BLaER1 (cell line): Measurements from ENCODE around the gene INF2.

ENCODE experiments used
- H3K27ac ChIP-seq: shearing (Covaris generic); formaldehyde crosslinking; 2 replicates; pipeline ENCODE4 v1.8.1; 2022
- H3K27me3 ChIP-seq: shearing (Covaris generic); formaldehyde crosslinking; 2 replicates; pipeline ENCODE4 v1.8.1; 2022
- H3K36me3 ChIP-seq: shearing (Covaris generic); formaldehyde crosslinking; 2 replicates; pipeline ENCODE4 v1.8.1; 2022
- H3K4me1 ChIP-seq: shearing (Covaris generic); formaldehyde crosslinking; 2 replicates; pipeline ENCODE4 v1.8.1; 2022
- H3K4me2 ChIP-seq: shearing (Covaris generic); formaldehyde crosslinking; 2 replicates; pipeline ENCODE4 v1.8.1; 2022
- H3K4me3 ChIP-seq: shearing (Covaris generic); formaldehyde crosslinking; 2 replicates; pipeline ENCODE4 v1.8.1; 2022
- H3K9ac ChIP-seq: shearing (Covaris generic); formaldehyde crosslinking; 2 replicates; pipeline ENCODE4 v1.8.1; 2022
- H3K9me3 ChIP-seq: shearing (Covaris generic); formaldehyde crosslinking; 2 replicates; pipeline ENCODE4 v1.8.1; 2022
- H4K20me1 ChIP-seq: shearing (Covaris generic); formaldehyde crosslinking; 2 replicates; pipeline ENCODE4 v1.8.1; 2022
- Cebpa-rat ChIP-seq: shearing (Covaris generic); IDR thresholded peaks from 2 replicates; pipeline ENCODE4 v1.8.1; 2022

INF2 gene

GRCh38 chr14:104753528-104754212 is 64.3 kb downstream of the INF2 start:
- Histone ChIP-seq H3K27ac (peak overlapping the region; percentile 95), H3K4me2 (peak overlapping the region; percentile 100), H4K20me1 (peaks cover 56% of the 10 kb centered on the region), H3K9me3 (peaks cover 21% of the 10 kb centered on the region; the same call in 1 of the 2 replicates), H3K36me3 (peaks cover 44% of the 10 kb centered on the region), H3K4me1 (peaks cover 63% of the 10 kb centered on the region), H3K27me3 (no peaks in the 10 kb centered on the region), H3K4me3 (peak overlapping the region; percentile 91), H3K9ac (peak overlapping the region; percentile 96)
- no peak for TF ChIP-seq Cebpa-rat

- H3K4me2 ChIP-seq, result peak overlapping the region; percentile 100
- H3K27ac ChIP-seq, result peak overlapping the region; percentile 95
- peaks cover 51% of the 10 kb centered on the region for H3K36me3 ChIP-seq
- peaks cover 21% of the 10 kb centered on the region; the same call in 1 of the 2 replicates for H3K9me3 ChIP-seq
- TF ChIP-seq Cebpa-rat, result no peak
- H3K9ac ChIP-seq, result peak overlapping the region; percentile 96
- peaks cover 63% of the 10 kb centered on the region for H4K20me1 ChIP-seq
- H3K27me3 ChIP-seq, result no peaks in the 10 kb centered on the region
- H3K4me1 ChIP-seq, result peaks cover 56% of the 10 kb centered on the region
- H3K4me3 ChIP-seq, result peak overlapping the region; percentile 91
Measured at GRCh38 chr14:104754213-104754851, 64.9 kb downstream of the INF2 start.

GRCh38 chr14:104755621-104756020 is 66.2 kb downstream of the INF2 start:
- Histone ChIP-seq H3K9me3 (peaks cover 9% of the 10 kb centered on the region; the same call in 1 of the 2 replicates), H3K9ac (peak overlapping the region; percentile 96), H3K27me3 (no peaks in the 10 kb centered on the region), H4K20me1 (peaks cover 74% of the 10 kb centered on the region), H3K27ac (no peak overlapping the region), H3K4me1 (peaks cover 53% of the 10 kb centered on the region), H3K4me3 (no peak overlapping the region), H3K36me3 (peaks cover 64% of the 10 kb centered on the region), H3K4me2 (peak overlapping the region; percentile 100; the same call in 1 of the 2 replicates)
- TF ChIP-seq Cebpa-rat, result no peak

- H3K27ac ChIP-seq, result peak overlapping the region; percentile 56; the same call in 1 of the 2 replicates
- H4K20me1 ChIP-seq, result peaks cover 85% of the 10 kb centered on the region
- H3K36me3 ChIP-seq, result peaks cover 74% of the 10 kb centered on the region
- H3K27me3 ChIP-seq, result no peaks in the 10 kb centered on the region
- no peak overlapping the region for H3K4me3 ChIP-seq
- no peaks in the 10 kb centered on the region for H3K9me3 ChIP-seq
- peak overlapping the region; percentile 46 for H3K4me2 ChIP-seq
- peaks cover 48% of the 10 kb centered on the region for H3K4me1 ChIP-seq
- no peak for TF ChIP-seq Cebpa-rat
- peak overlapping the region; percentile 41; the same call in 1 of the 2 replicates for H3K9ac ChIP-seq
Measured at GRCh38 chr14:104756477-104757237, 67.2 kb downstream of the INF2 start.

GRCh38 chr14:104757238-104757585 is 67.8 kb downstream of the INF2 start:
- Histone ChIP-seq H3K4me3 (no peak overlapping the region), H3K4me2 (peak overlapping the region; percentile 46), H3K36me3 (peaks cover 79% of the 10 kb centered on the region), H3K27me3 (no peaks in the 10 kb centered on the region), H3K4me1 (peaks cover 43% of the 10 kb centered on the region), H4K20me1 (peaks cover 87% of the 10 kb centered on the region), H3K27ac (peak overlapping the region; percentile 56; the same call in 1 of the 2 replicates), H3K9ac (peak overlapping the region; percentile 41; the same call in 1 of the 2 replicates), H3K9me3 (no peaks in the 10 kb centered on the region)
- TF ChIP-seq Cebpa-rat, result no peak

GRCh38 chr14:104757681-104758392 is 68.4 kb downstream of the INF2 start:
- peaks cover 42% of the 10 kb centered on the region for H3K4me1 ChIP-seq
- H4K20me1 ChIP-seq, result peaks cover 87% of the 10 kb centered on the region
- TF ChIP-seq Cebpa-rat, result no peak
- H3K27me3 ChIP-seq, result no peaks in the 10 kb centered on the region
- H3K4me2 ChIP-seq, result 0 out of 2 replicates have a peak overlapping the region, but pooled peaks have one; percentile 46
- peak overlapping the region; percentile 56; the same call in 1 of the 2 replicates for H3K27ac ChIP-seq
- peaks cover 86% of the 10 kb centered on the region for H3K36me3 ChIP-seq
- H3K9me3 ChIP-seq, result no peaks in the 10 kb centered on the region
- H3K9ac ChIP-seq, result peak overlapping the region; percentile 41; the same call in 1 of the 2 replicates
- no peak overlapping the region for H3K4me3 ChIP-seq

GRCh38 chr14:104758981-104759969 is 69.9 kb downstream of the INF2 start:
- TF ChIP-seq Cebpa-rat, result no peak
- no peak overlapping the region for H3K27ac ChIP-seq
- H3K27me3 ChIP-seq, result no peaks in the 10 kb centered on the region
- peaks cover 91% of the 10 kb centered on the region for H3K36me3 ChIP-seq
- no peak overlapping the region for H3K9ac ChIP-seq
- H3K4me1 ChIP-seq, result peaks cover 35% of the 10 kb centered on the region
- no peak overlapping the region for H3K4me3 ChIP-seq
- H3K9me3 ChIP-seq, result no peaks in the 10 kb centered on the region
- peaks cover 75% of the 10 kb centered on the region for H4K20me1 ChIP-seq
- no peak overlapping the region for H3K4me2 ChIP-seq

- Histone ChIP-seq H3K4me1 (peaks cover 21% of the 10 kb centered on the region), H3K4me2 (no peak overlapping the region), H4K20me1 (peaks cover 29% of the 10 kb centered on the region), H3K27me3 (no peaks in the 10 kb centered on the region), H3K4me3 (no peak overlapping the region), H3K9me3 (peaks cover 14% of the 10 kb centered on the region; the same call in 1 of the 2 replicates), H3K9ac (no peak overlapping the region), H3K36me3 (peaks cover 57% of the 10 kb centered on the region), H3K27ac (no peak overlapping the region)
- no peak for TF ChIP-seq Cebpa-rat
Measured at GRCh38 chr14:104765517-104765916, 76.1 kb downstream of the INF2 start.
